HG03521 (cell line): ENCODE data around the gene PHLDA3.
"Not testable (repeated sequence)": the region's sequence is repeated elsewhere in the genome, so short reads cannot be mapped to it uniquely, and the experiment has no call there.

Source experiments
- ATAC-seq: cut with Tn5 transposase; IDR thresholded peaks from one replicate; pipeline ENCODE4 v1.9.1; 2021; ENCODE audit warnings: mild to moderate bottlenecking, moderate library complexity; ENCODE audit not compliant: unreplicated experiment

Gene PHLDA3

DNA sequence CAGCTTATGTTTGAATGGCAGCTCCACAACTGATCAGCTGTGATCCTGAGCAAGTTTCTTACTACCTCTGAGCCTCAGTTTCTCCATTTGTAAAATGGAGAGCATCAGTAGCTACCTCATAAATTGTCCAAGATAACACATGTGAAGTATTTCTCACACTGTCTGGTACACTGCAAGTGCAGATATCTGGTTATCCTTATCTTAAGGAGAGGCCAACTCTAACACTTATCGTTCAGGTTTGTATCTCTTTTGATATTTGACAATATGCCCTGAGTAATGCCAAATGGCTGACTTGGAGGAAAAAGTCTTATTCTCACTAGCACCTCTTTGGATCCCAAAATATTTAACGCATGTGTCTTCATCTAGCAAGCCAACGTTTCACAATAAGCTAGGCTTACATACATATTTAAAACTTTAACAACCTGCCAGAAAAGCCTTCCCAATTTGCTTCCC is 35.2 kb upstream of the PHLDA3 start:
- no peak for ATAC-seq

DNA sequence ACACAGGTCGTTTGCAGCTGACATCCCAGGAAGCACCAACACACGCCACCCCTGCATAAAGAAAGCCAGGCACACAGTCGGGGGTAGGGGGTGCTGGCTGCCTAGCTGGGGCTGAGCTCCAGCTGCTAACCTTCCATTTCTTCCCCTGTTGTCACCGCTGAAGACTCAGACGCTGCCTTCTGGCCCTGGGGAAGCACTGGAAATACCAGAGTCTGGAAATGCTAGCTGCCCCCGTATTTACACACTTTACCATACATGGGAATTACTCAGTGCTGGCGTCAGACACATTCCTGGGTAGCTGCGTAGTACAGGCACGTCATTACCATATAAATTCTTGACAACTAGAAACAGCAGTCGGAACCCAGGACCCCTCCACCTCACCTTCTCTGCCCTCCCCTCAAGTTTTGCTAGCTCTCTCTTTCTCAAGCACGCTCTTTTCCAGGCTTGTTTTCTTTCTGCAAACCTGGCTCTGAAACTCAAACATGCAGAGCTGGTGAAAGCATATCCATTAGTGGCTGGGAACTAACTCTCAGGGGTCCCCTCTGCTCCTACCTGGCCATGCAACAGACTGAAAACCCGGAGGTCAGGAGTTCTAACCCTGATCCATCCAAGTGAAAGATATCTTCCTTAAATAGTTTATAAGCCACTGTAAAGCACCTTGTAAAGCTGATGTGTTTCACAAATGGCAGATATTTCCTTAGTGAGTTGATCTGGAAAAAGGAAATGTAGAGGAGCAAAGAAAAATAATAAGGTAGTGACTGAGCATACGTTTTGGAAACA is 34.6 kb upstream of the PHLDA3 start:
- ATAC-seq = no peak

- no peak for ATAC-seq
Observed at GRCh38 chr1:201502511-201502857, 33.5 kb upstream of the PHLDA3 start.

GRCh38 chr1:201501812-201502510 is 33.0 kb upstream of the PHLDA3 start:
- ATAC-seq = no peak

DNA sequence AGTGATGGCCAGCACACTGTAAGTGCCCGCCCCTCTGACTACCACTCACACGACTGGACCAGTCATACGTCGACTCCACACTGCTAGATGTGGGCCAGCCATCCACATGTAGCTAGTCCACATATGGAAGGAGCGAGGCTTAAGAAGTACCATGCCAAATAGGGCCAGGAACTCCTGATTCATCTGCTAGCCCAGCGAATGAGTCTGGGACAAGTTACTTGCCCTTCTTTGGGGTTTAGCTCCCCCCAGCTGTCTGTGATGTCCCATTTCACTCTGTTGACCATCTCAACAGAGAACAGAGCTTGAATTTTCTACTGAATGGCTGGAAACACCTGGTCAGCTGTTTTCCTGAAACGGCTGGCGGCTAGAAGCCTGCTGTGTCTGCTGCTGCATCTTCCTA is 32.2 kb upstream of the PHLDA3 start:
- ATAC-seq = no peak

GRCh38 chr1:201500670-201501120 is 31.7 kb upstream of the PHLDA3 start:
- ATAC-seq = no peak

- no peak for ATAC-seq
Observed at GRCh38 chr1:201499795-201500669, 31.0 kb upstream of the PHLDA3 start.

- no peak for ATAC-seq
Observed at GRCh38 chr1:201499191-201499590, 30.2 kb upstream of the PHLDA3 start.

DNA sequence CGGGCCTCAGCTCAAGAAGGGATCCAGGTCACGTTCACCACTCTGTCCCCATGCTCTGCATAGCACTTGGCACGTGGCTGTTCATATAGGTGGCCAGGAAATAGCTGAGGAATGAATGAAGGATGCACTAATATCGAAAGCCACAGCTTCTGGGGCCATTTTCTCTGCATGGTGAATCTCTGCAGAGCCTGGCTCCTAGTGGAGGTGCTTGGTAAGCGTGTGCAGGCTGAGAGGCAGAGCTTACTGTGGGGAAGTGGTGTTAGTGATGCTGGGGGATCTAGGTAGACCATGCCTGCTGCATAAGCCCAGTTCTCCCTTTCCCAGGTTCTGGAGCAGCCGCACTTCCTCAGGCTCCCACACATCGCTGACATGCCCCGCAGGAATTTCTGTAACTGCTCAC is 29.6 kb upstream of the PHLDA3 start:
- ATAC-seq = no peak

GRCh38 chr1:201497935-201498509 is 29.0 kb upstream of the PHLDA3 start:
- ATAC-seq = no peak

DNA sequence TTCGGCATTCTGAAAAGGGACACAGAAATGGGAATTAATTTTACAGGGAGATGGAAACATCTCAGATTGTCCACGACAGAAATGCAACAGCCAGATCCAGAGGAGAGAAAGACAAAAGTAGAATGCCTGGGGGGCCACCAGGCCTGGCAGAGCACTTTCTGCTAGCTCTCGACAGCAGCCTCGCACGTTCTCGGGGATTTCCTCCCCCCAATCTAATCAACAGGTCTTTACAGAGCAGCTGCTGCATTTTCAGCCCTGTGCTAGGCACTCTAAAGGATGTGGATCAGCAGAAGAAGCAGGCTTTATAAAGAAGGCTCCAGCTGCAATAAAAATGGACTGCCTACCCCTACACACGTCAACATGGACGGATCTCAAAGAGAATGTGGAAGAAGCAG is 27.3 kb upstream of the PHLDA3 start:
- no peak for ATAC-seq

DNA sequence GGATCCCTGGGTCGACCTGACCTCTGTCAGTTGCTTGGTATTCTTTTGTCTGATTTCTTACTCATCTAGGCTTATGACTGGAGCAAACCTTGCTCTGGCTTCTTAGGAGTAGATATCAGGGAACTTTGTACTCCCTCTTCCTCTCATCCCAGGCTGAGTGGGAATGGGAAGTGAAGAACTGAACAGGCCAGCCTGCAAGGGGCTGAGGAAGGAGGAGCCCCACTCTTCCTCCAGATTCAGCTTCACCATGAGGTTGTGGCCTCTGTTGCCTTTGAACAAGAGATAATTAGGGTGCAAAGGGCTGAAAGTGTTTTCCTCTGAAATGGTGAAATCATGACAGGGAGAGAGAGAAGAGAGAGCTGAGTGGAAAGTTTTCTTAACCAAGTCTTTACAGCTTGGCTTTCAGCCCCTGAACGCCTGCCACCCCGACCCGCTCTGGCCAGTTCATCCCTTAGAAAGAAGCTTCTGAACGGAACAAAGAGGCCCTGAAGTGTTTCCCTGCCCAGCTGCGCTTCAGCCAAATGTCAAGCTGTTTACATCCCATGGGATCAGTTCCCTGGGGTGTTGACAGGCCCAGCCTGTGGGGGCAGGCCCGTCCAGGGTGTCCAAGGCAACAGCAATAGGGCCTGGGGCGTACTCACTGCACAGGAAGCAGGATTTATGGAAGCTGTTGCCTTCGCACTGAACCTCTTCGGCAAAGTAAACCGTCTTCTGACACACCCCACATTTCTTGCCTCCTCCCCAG is 26.7 kb upstream of the PHLDA3 start:
- no peak for ATAC-seq

- no peak for ATAC-seq
Observed at GRCh38 chr1:201493757-201494617, 25.0 kb upstream of the PHLDA3 start.

- not testable (repeated sequence) for ATAC-seq
Observed at GRCh38 chr1:201493026-201493656, 24.2 kb upstream of the PHLDA3 start.

- no peak for ATAC-seq
Observed at GRCh38 chr1:201491896-201492511, 23.0 kb upstream of the PHLDA3 start.

- no peak for ATAC-seq
Observed at GRCh38 chr1:201490708-201491131, 21.7 kb upstream of the PHLDA3 start.

- ATAC-seq = no peak
Observed at GRCh38 chr1:201489643-201490261, 20.8 kb upstream of the PHLDA3 start.
